ENCODE data around the gene CMTM5.

Gene CMTM5

GRCh38 chr14:23364164-23365035 is 12.4 kb upstream of the CMTM5 start:
- no peak for TF ChIP-seq ZNF274 (IDR thresholded peaks at IDR 0.05; ENCODE audit: low read depth, low read length)
- H3K4me3 ChIP-seq (ENCODE audit: low read length): no peak overlapping the region

- TF ChIP-seq ZNF274 (IDR thresholded peaks at IDR 0.05; ENCODE audit: low read depth, low read length): no peak
- no peak within 1 kb of the TSS for H3K4me3 ChIP-seq (ENCODE audit: low read length)
These were observed 11.7 kb upstream of the CMTM5 start, which contains the start of gene EFS for GRCh38 chr14:23365036-23365731. Gene EFS, minus strand, starts transcription at chr14:23365172. Its CDS starts 147 bp downstream, at chr14:23365025.

GRCh38 chr14:23365732-23366425 is 11.0 kb upstream of the CMTM5 start:
- no peak for TF ChIP-seq ZNF274 (IDR thresholded peaks at IDR 0.05; ENCODE audit: low read depth, low read length)
- no peak overlapping the region for H3K4me3 ChIP-seq (ENCODE audit: low read length)

GRCh38 chr14:23366426-23366921 is 10.4 kb upstream of the CMTM5 start:
- TF ChIP-seq ZNF274 (IDR thresholded peaks at IDR 0.05; ENCODE audit: low read depth, low read length): no peak
- H3K4me3 ChIP-seq (ENCODE audit: low read length): no peak overlapping the region

GRCh38 chr14:23370221-23370620 is 6.6 kb upstream of the CMTM5 start:
- TF ChIP-seq ZNF274 (IDR thresholded peaks at IDR 0.05; ENCODE audit: low read depth, low read length): no peak
- H3K4me3 ChIP-seq (ENCODE audit: low read length): no peak overlapping the region

- TF ChIP-seq ZNF274 (IDR thresholded peaks at IDR 0.05; ENCODE audit: low read depth, low read length): no peak
- H3K4me3 ChIP-seq (ENCODE audit: low read length): no peak overlapping the region
These were observed 5.0 kb upstream of the CMTM5 start for GRCh38 chr14:23371865-23372264.

GRCh38 chr14:23372509-23372908 is 4.3 kb upstream of the CMTM5 start, which contains the start of gene IL25:
Gene IL25, plus strand, starts transcription at chr14:23372809.
- TF ChIP-seq ZNF274 (IDR thresholded peaks at IDR 0.05; ENCODE audit: low read depth, low read length): no peak
- no peak within 1 kb of the TSS for H3K4me3 ChIP-seq (ENCODE audit: low read length)

GRCh38 chr14:23373041-23373440 is 3.8 kb upstream of the CMTM5 start:
- TF ChIP-seq ZNF274 (IDR thresholded peaks at IDR 0.05; ENCODE audit: low read depth, low read length): no peak

GRCh38 chr14:23375527-23376251 is 1.2 kb upstream of the CMTM5 start:
- TF ChIP-seq ZNF274 (IDR thresholded peaks at IDR 0.05; ENCODE audit: low read depth, low read length): no peak
- H3K4me3 ChIP-seq (ENCODE audit: low read length): no peak overlapping the region

More at GRCh38 chr14:23373041-23373440, 3.8 kb upstream of the CMTM5 start:
- no peak overlapping the region for H3K4me3 ChIP-seq (ENCODE audit: low read length)

- TF ChIP-seq ZNF274 (IDR thresholded peaks at IDR 0.05; ENCODE audit: low read depth, low read length): no peak
- H3K4me3 ChIP-seq (ENCODE audit: low read length): no peak overlapping the region
These were observed 328 bp downstream of the CMTM5 start for GRCh38 chr14:23377198-23377550.

- H3K4me3 ChIP-seq (ENCODE audit: low read length): no peak overlapping the region
- no peak for TF ChIP-seq ZNF274 (IDR thresholded peaks at IDR 0.05; ENCODE audit: low read depth, low read length)
These were observed 1.0 kb downstream of the CMTM5 start for GRCh38 chr14:23377573-23378563.

- no peak for TF ChIP-seq ZNF274 (IDR thresholded peaks at IDR 0.05; ENCODE audit: low read depth, low read length)
- H3K4me3 ChIP-seq (ENCODE audit: low read length): no peak overlapping the region
These were observed 1.9 kb downstream of the CMTM5 start for GRCh38 chr14:23378612-23379220.

All from GM08714 (cell line).